Activated CD8-positive, alpha-beta memory T cell treated with anti-CD3 and anti-CD28 coated beads, Interleukin-2, amount 50 U/mL, for 4 hours (primary cell): ENCODE data around the gene MARK4.
A peak's percentile ranks its signal among the peaks of the same experiment; 100 is the strongest.
"Not testable (repeated sequence)": the region's sequence is repeated elsewhere in the genome, so short reads cannot be mapped to it uniquely, and the experiment has no call there.

Experiments used
- DNase-seq: peaks from one replicate; pipeline ENCODE4 v3.0.0-alpha.2; 2020

Gene MARK4

DNA sequence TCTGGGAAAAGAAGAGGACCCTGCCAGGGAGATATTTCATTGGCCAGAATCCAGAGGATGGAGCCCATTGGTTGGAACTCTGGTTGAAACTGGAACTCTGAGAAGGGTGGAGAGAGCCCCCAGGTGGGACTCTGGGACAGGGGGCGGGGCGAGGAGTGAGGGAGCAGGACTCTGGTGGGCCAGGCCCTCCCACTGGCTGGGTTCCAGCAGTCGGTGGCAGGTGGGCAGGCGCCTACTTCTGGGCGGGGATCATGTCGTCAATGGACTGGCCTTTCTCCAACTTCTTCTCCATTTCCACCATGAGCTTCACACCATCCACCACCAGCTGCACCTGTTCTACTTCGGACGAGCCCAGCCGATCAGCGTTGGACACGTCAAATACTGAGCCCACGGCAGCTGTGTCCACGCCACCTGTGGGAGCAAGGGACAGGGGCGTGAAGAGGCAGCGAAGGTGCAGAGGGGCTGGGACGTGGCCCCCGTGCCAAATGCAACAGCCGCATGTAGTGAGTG lies 55.5 kb downstream of the MARK4 start:
- DNase-seq = no peak

GRCh38 chr19:45307361-45307760 lies 56.3 kb downstream of the MARK4 start:
- DNase-seq = no peak

- DNase-seq = not testable (repeated sequence)
Measured at GRCh38 chr19:45309322-45309721, 58.3 kb downstream of the MARK4 start.

GRCh38 chr19:45311621-45312020 lies 60.5 kb downstream of the MARK4 start:
- DNase-seq = no peak

- DNase-seq = not testable (repeated sequence)
Measured at GRCh38 chr19:45312285-45312684, 61.2 kb downstream of the MARK4 start.

DNA sequence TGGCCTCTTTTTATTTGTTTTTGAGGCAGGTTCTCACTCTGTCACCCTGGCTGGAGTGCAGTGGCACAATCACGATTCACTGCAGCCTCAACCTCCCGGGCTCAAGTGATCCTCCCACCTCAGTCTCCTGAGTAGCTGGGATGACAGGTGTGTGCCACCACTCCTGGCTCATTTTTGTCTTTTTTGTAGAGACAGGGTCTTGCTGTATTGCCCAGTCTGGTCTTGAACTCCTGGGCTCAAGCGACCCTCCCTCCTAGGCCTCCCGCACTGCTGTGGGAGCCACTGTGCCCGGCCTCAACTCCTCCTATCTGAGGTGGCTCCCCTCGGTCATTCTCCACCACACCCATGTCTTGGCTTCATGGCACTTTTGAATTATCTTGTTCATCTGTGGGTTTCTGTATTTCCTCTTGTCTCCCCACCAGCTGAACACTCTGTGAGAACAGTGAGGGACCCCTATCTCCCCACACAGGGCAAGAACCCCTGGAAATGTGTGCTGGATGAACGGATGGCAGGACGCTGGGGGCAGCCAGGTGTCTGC lies 63.7 kb downstream of the MARK4 start:
- no peak for DNase-seq

DNA sequence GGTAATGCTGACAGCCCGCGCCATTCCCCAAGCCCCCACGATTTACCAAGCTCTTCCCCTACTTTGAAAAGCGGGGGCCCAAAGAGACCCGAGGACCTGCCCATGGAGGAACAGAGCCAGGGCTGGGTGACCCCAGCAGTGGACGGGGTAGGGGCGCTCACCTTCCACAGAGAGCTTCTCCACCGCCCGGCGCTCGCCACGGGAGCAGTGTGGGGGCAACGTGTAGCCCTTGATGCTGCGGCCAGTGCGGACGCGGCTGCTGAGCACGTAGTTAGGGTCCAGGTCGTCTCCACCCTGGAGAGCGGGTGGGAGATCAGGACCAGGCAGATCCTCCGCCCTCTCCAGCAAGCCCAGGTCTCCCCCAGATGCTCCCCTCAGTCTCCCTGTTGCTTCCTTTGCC lies 64.2 kb downstream of the MARK4 start:
- no peak for DNase-seq

- no peak for DNase-seq
Measured at GRCh38 chr19:45320997-45321775, 70.1 kb downstream of the MARK4 start.

- no peak for DNase-seq
Measured at GRCh38 chr19:45321848-45322247, 70.8 kb downstream of the MARK4 start.

DNA sequence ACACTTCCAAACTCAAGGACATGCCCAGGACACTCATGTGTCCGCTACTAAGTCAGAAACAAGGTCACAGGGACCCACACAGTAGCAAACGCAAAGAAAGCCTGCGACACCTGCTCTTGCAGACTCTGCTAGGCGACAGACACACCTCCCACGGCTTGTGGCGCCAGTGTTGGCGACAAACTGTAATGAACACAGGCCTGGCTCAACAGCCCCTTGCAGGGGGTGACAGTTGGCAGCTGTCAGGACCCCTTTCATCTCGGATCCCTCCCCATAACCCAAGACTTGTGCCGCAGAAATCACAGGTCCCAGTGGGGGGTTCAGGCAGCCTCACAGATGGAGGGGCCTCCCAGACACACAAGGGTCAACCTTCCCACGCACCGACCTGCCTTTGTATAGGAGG lies 71.2 kb downstream of the MARK4 start:
- no peak for DNase-seq

- no peak for DNase-seq
Measured at GRCh38 chr19:45322744-45323281, 71.7 kb downstream of the MARK4 start, which contains the start of gene CKM. CKM (minus strand) TSS chr19:45322875; CDS start chr19:45319713, 3,162 bp downstream.

DNA sequence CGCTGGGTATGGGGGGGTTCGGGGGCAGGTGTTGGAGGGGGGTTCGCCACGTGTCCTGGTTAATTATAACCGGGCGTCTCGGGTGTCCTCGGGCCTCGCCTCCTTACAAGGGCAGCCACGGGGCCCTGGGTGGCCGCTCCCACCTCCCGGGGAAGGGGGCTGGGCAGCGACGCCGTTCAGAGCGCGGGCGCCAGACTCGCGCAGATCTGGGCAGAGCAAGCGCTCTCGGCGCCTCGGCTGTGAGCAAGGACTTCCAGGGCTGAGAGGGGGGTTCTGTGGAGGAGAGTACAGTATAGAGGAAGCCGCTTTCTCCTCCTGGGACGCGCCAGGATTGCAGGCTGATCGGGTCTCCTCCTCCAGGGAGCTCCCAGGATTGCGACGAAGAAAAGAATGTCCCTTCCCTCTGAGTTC lies 72.6 kb downstream of the MARK4 start:
- no peak for DNase-seq

DNA sequence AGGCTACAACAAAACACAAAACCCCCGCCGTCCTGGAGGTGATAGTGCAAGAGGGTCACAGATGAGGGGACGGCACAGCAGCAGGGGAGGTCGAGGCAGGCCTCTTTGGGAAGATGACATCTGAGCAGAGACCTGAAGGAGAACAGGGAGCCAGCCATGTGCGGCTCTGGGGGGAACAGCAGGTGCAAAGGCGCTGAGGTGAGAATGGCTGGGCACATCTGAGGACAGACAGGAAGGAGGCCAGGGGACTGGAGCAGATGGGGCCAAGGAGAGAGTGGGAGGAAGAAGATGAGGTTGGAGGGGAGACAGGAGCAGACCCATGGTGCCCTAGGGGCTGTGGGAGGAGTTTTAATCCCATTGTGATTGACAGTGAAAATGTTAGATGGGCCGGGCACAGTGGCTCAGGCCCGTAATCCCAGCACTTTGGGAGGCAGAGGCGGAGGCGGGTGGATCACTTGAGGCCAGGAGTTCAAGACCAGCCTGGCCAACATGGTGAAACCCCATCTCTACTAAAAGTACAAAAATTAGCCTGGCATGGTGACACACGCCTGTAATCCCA lies 73.4 kb downstream of the MARK4 start:
- no peak for DNase-seq

GRCh38 chr19:45327404-45328143 lies 76.5 kb downstream of the MARK4 start:
- DNase-seq = no peak

DNA sequence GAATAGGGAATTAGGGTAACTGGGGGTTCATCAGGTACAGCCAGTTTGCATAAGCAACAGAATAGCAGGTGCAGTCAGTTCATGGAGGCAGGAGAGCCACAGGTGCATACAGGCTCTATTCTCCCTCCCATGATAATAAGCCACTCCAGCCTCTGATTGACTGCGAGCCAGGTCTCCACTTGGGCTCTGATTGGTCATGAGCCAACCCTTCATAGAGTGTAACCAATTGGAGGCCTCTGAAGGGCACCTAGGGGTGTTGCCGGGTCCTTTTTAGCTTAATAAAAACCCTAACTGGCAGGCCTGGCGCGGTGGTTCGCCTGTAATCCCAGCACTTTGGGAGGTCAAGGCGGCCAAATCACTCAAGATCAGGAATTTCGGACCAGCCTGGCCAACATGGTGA lies 80.3 kb downstream of the MARK4 start:
- no peak for DNase-seq

DNA sequence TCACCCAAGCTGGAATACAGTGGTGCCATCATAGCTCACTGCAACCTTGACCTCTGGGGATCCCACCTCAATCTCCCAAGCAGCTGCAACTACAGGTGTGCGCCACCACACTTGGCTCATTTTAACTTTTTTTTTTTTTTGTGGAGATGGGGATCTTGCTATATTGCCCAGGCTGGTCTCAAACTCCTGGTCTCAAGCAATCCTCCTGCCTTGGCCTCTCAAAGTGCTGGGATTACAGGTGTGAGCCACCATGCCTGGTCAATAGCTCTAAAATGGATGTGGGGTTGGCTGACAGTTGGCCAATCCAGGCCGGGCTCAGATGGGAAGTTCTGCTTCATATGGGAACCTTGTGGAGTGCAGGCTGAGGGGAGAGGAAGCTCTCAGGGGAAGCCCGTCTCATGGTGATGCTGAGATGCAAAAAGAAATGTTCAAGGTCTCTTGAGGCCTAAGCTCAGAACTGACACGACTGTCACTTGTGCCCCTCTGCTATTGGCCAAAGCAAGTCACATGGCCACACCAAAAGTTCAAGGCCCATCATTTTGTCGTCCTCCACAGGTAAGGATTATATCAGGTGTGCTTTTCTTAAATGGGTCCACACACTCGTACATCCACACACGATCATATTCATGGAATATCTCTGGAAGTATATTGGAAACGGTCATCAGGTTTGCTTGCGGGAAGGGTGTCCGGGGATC lies 82.7 kb downstream of the MARK4 start:
- DNase-seq = no peak

GRCh38 chr19:45334881-45335280 lies 83.8 kb downstream of the MARK4 start:
- DNase-seq = not testable (repeated sequence)

DNA sequence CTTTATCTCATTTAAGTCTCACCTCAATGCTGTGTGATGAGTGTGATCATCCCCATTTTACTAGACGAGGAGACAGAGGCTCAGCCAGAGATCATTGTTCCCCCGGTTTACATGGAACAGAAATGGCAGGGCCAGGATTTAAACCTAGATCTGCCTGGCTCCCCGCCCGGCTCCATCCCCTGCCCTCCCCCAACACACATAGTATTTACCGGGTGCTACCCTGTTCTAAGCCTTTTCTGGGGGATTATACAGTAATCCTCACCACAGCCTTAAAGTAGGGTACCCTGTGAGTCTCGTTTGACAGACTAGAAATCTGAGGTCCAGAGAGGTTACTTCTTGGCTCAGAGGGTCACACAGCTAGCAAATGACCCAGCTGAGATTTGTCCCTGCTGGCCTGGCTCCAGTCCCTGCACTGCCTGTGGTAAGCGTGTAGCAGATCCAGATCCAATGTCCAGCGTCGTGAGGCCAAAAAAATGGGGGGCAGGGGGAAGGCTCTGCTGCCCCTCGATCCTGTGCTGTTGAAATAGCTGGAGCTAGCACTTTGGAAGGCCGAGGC lies 85.7 kb downstream of the MARK4 start:
- no peak for DNase-seq

DNA sequence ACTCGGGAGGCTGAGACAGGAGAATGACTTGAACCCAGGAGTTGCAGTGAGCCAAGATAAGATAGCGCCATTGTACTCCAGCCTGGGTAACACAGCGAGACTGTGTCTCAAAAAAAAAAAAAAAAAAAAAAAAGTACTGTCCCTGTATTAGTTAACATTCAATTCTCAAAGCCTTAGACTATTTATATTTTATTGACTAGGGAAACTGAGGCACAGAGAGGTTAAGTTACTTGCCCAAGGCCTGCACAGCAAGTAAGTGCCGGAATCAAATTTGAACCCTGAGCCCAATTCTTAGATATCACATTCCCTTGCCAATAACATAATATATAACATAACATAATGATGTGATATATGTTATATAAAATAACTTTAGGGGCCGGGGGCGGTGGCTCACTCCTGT lies 88.6 kb downstream of the MARK4 start:
- no peak for DNase-seq

DNA sequence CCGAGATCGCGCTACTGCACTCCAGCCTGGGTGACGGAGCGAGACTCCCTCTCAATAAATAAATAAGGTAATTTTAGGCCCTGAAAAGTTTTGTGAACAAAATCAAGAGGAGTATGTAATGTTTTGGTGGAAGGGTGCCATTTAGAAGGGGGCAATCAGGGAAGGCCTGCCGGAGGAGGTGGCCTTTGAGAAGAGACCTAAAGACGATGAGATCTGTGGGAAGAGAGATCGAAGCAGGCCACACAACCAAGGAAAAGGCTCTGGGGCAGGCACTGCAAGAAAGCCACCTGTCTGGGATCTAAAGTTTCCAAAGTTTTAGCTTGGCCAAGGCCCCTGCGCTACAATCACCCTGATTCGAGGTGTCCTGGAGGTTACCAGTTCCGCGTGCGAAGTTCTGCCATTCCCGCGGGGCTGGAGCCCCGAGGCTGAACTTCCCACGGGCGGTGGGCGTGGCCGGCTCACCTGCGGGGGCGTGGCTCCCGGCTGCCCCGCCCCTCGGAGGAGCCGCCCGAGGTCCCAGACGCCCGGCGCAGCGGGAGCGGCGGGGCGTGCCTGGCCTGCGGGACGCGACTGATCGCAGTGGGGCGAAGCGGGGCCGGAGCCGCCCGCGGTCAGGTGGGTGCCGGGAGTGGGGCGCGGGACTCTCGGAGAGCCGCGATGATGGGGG lies 89.3 kb downstream of the MARK4 start, which contains the start of gene KLC3:
TSS of gene KLC3 (plus strand) at position 519 of the 667 bp plus-strand sequence. CDS start 4,792 bp downstream, outside the sequence.
- DNase-seq = peak; percentile 38

DNA sequence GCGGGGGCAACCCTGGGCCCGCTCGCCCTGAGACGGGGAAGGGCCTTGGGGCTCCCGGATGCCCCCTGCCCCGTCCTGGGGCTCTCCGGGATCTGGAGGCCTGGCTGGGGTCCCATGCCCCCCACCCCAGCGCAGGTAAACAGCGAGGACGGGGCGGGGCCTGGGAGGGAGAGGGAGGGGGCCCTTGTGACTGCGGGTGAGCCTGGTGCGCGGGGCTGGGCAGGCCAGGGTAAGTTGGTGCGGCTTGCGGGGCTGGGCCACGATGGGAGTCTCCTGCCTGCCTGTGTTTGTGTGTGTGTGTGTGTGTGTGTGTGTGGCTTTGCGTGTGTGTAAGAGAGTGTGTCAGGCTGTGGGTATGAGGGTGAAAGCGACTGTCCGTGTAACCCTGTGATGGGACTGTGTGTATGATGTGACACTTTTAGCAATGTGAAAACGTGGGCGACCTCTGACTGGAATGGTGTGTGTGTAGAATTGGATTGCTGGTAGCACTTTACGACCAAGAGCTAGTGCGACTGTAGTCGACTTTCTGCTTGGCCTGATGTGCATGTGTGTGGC lies 89.9 kb downstream of the MARK4 start:
- DNase-seq = no peak
